ENCODE data around the gene PAQR3. TPM values are rescaled to one million over a fixed set of nuclear protein-coding genes. Genes with fewer than 3 reads are reported as not detected.

PAQR3 gene
- total and polyA plus RNA-seq, 9 of the 15 experiments (the other 6 are each of a cell fraction or from before 2014, with no cell fraction given): 10.7 to 77.1 (median 31.6) TPM

DNA sequence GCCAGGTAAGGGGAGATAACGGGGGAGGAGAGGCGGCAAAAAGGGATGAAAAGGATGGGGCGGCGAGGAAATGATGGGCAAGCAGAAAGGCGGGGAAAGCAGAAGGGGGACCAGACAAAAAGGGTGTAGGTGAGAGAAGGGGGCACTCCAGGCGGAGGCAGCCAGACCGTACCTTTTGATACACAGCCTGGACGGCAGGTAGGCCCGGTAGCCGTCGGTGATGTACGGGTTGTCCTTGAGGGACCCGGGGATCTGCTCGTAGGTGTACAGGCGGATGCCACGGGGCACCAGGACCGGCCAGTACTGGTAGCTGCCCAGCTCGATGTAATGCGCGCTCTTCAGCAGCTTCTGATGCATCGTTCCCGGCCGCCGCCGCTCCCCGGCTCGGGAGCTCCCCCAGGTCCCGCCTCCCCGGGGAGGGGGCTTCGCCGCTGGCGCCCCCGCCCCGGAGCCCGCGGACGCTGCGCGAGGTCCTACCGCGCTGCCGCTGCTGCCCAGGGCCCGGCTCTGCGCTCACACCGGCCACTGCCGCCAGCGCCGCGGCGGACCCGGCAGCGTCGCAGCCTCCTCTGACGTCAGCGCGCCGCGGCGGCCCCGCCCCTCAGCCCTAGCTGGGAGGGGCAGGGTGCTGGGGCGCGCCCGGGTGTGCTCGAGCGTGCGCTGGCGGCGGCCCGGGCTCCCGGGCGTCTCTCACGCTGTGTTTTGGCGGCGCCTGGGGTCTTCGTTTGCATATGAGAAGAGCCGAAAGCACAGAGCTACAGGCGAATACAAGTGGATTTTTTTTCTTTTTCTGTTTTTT is at the start of gene PAQR3 (continued):
- TF ChIP-seq ZSCAN29 (IDR thresholded peaks at IDR 0.05) (no peak), KLF1 (tag; IDR thresholded peaks at IDR 0.05) (0 out of 2 replicates have a peak, but pooled peaks have one; percentile 39), NBN (IDR thresholded peaks at IDR 0.05; ENCODE audit: low read depth) (no peak), SIN3B (IDR thresholded peaks at IDR 0.05; ENCODE audit: low read depth) (peak; percentile 84), NFATC3 (IDR thresholded peaks at IDR 0.05) (no peak), BMI1 (IDR thresholded peaks at IDR 0.05; ENCODE audit: low read length) (no peak), MTA3 (IDR thresholded peaks at IDR 0.05; ENCODE audit: borderline replicate concordance) (0 out of 2 replicates have a peak, but pooled peaks have one; percentile 70), FOSL1 (tag; conservative IDR thresholded peaks at IDR 0.05) (no peak), ZC3H4 (CRISPR knock-in tag; IDR thresholded peaks at IDR 0.05; ENCODE audit: borderline replicate concordance) (no peak), ARHGAP35 (IDR thresholded peaks at IDR 0.05; ENCODE audit: partially characterized antibody) (no peak), CREB1 (IDR thresholded peaks at IDR 0.05) (peak; percentile 92), CREB1 (CRISPR knock-in tag; IDR thresholded peaks at IDR 0.05) (peak; percentile 90), THRAP3 (IDR thresholded peaks at IDR 0.05; ENCODE audit: borderline replicate concordance) (no peak)
- TF ChIP-seq, protein P1, sequence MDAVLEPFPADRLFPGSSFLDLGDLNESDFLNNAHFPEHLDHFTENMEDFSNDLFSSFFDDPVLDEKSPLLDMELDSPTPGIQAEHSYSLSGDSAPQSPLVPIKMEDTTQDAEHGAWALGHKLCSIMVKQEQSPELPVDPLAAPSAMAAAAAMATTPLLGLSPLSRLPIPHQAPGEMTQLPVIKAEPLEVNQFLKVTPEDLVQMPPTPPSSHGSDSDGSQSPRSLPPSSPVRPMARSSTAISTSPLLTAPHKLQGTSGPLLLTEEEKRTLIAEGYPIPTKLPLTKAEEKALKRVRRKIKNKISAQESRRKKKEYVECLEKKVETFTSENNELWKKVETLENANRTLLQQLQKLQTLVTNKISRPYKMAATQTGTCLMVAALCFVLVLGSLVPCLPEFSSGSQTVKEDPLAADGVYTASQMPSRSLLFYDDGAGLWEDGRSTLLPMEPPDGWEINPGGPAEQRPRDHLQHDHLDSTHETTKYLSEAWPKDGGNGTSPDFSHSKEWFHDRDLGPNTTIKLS (IDR thresholded peaks at IDR 0.05; ENCODE audit: borderline replicate concordance, low read depth): peak; percentile 62; the same call in 1 of the 2 replicates
- TF ChIP-seq, protein P2, sequence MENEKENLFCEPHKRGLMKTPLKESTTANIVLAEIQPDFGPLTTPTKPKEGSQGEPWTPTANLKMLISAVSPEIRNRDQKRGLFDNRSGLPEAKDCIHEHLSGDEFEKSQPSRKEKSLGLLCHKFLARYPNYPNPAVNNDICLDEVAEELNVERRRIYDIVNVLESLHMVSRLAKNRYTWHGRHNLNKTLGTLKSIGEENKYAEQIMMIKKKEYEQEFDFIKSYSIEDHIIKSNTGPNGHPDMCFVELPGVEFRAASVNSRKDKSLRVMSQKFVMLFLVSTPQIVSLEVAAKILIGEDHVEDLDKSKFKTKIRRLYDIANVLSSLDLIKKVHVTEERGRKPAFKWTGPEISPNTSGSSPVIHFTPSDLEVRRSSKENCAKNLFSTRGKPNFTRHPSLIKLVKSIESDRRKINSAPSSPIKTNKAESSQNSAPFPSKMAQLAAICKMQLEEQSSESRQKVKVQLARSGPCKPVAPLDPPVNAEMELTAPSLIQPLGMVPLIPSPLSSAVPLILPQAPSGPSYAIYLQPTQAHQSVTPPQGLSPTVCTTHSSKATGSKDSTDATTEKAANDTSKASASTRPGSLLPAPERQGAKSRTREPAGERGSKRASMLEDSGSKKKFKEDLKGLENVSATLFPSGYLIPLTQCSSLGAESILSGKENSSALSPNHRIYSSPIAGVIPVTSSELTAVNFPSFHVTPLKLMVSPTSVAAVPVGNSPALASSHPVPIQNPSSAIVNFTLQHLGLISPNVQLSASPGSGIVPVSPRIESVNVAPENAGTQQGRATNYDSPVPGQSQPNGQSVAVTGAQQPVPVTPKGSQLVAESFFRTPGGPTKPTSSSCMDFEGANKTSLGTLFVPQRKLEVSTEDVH (IDR thresholded peaks at IDR 0.05; ENCODE audit: low read depth, partially characterized antibody): no peak
- TF ChIP-seq, protein P3, sequence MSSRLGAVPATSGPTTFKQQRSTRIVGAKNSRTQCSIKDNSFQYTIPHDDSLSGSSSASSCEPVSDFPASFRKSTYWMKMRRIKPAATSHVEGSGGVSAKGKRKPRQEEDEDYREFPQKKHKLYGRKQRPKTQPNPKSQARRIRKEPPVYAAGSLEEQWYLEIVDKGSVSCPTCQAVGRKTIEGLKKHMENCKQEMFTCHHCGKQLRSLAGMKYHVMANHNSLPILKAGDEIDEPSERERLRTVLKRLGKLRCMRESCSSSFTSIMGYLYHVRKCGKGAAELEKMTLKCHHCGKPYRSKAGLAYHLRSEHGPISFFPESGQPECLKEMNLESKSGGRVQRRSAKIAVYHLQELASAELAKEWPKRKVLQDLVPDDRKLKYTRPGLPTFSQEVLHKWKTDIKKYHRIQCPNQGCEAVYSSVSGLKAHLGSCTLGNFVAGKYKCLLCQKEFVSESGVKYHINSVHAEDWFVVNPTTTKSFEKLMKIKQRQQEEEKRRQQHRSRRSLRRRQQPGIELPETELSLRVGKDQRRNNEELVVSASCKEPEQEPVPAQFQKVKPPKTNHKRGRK (tag; IDR thresholded peaks at IDR 0.05): no peak
- TF ChIP-seq, protein P4, sequence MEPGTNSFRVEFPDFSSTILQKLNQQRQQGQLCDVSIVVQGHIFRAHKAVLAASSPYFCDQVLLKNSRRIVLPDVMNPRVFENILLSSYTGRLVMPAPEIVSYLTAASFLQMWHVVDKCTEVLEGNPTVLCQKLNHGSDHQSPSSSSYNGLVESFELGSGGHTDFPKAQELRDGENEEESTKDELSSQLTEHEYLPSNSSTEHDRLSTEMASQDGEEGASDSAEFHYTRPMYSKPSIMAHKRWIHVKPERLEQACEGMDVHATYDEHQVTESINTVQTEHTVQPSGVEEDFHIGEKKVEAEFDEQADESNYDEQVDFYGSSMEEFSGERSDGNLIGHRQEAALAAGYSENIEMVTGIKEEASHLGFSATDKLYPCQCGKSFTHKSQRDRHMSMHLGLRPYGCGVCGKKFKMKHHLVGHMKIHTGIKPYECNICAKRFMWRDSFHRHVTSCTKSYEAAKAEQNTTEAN (CRISPR knock-in tag; IDR thresholded peaks at IDR 0.05): no peak
- TF ChIP-seq, protein P5, sequence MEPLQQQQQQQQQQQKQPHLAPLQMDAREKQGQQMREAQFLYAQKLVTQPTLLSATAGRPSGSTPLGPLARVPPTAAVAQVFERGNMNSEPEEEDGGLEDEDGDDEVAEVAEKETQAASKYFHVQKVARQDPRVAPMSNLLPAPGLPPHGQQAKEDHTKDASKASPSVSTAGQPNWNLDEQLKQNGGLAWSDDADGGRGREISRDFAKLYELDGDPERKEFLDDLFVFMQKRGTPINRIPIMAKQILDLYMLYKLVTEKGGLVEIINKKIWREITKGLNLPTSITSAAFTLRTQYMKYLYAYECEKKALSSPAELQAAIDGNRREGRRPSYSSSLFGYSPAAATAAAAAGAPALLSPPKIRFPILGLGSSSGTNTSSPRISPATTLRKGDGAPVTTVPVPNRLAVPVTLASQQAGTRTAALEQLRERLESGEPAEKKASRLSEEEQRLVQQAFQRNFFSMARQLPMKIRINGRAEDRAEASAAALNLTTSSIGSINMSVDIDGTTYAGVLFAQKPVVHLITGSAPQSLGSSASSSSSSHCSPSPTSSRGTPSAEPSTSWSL (CRISPR knock-in tag; IDR thresholded peaks at IDR 0.05; ENCODE audit: borderline replicate concordance): no peak

Measured in K562 (cell line).